Thoracic aorta (tissue), 2 donors: ENCODE measurements around the gene LGALS3BP. TPM values are rescaled to one million over a fixed set of nuclear protein-coding genes. Genes with fewer than 3 reads are reported as not detected.

Experiments used
- ATAC-seq: fragments of 150-250 bp; one replicate; pipeline ENCODE4 v1.8.0; 2017; ENCODE audit warnings: low read depth; ENCODE audit not compliant: insufficient number of reproducible peaks, low FRiP score
- DNase-seq: peaks from one replicate; pipeline ENCODE4 v3.0.0-alpha.2; 2020; ENCODE audit warnings: low spot score
- H3K27ac ChIP-seq, 2 donors: fragments of 200-600 bp; sonication (generic); 1 replicate in 1 of 2; 2 replicates in 1 of 2; pipeline ENCODE4 v1.5.1; 2016; ENCODE audit warnings: mild to moderate bottlenecking in 2 of 2, moderate library complexity in 2 of 2
- H3K27me3 ChIP-seq: fragments of 200-600 bp; sonication (generic); replicated peaks from 2 replicates; pipeline ENCODE4 v1.6.0; 2016; ENCODE audit warnings: mild to moderate bottlenecking; ENCODE audit not compliant: insufficient read depth
- H3K36me3 ChIP-seq: fragments of 200-600 bp; sonication (generic); one replicate; pipeline ENCODE4 v1.5.1; 2016
- H3K4me1 ChIP-seq, 2 donors: fragments of 200-600 bp; sonication (generic); 1 replicate in 1 of 2; 2 replicates in 1 of 2; pipeline versions ENCODE4 v1.5.1 to v1.6.0; 2016; ENCODE audit warnings: low read depth in 2 of 2, mild to moderate bottlenecking in 1 of 2; ENCODE audit not compliant: control insufficient read depth in 1 of 2
- H3K4me3 ChIP-seq: fragments of 200-600 bp; sonication (generic); 2 replicates; pipeline ENCODE4 v1.5.1; 2016; ENCODE audit warnings: mild to moderate bottlenecking
- H3K9me3 ChIP-seq: fragments of 200-600 bp; sonication (generic); 2 replicates; pipeline ENCODE4 v1.5.1; 2016
- CTCF ChIP-seq: fragments of 200-600 bp; sonication (generic); IDR thresholded peaks from one replicate; pipeline ENCODE4 v1.5.1; 2019; ENCODE audit warnings: antibody characterized with exemption
- total RNA-seq, 2 donors: library from RNA; depleted of rRNA; stranded (reverse); fragments of >200 nt; gene quantifications; one replicate each; pipeline versions ENCODE4 v1.1.0 to v1.2.3, GENCODE V29; 2016

The LGALS3BP gene
- total RNA-seq, 2 donors from 2014 or later = 205 to 308 TPM

- Histone ChIP-seq H3K27me3 (no peaks in the 10 kb centered on the region), H3K27ac (no peak overlapping the region), H3K4me3 (no peak overlapping the region), H3K36me3 (no peaks in the 10 kb centered on the region), H3K9me3 (no peaks in the 10 kb centered on the region), H3K4me1 (peaks cover 0 to 10% of the 10 kb centered on the region in 2 donors)
- ATAC-seq (no peak), DNase-seq (no peak)
- TF ChIP-seq CTCF = no peak
Measured at GRCh38 chr17:78967782-78968362, 11.9 kb downstream of the LGALS3BP start.

- ATAC-seq = no peak
- peaks cover 0 to 10% of the 10 kb centered on the region in 2 donors for H3K4me1 ChIP-seq
- no peak for TF ChIP-seq CTCF
- H3K27me3 ChIP-seq = no peaks in the 10 kb centered on the region
- H3K9me3 ChIP-seq = no peaks in the 10 kb centered on the region
- H3K27ac ChIP-seq = no peak overlapping the region
- no peak overlapping the region for H3K4me3 ChIP-seq
- no peak for DNase-seq
- no peaks in the 10 kb centered on the region for H3K36me3 ChIP-seq
Measured at GRCh38 chr17:78966910-78967600, 12.7 kb downstream of the LGALS3BP start.

GRCh38 chr17:78966123-78966813 is 13.5 kb downstream of the LGALS3BP start:
- peaks cover 0 to 6% of the 10 kb centered on the region in 2 donors for H3K4me1 ChIP-seq
- ATAC-seq = no peak
- no peak overlapping the region for H3K27ac ChIP-seq
- H3K9me3 ChIP-seq = no peaks in the 10 kb centered on the region
- TF ChIP-seq CTCF = no peak
- no peaks in the 10 kb centered on the region for H3K36me3 ChIP-seq
- no peak for DNase-seq
- H3K27me3 ChIP-seq = no peaks in the 10 kb centered on the region
- H3K4me3 ChIP-seq = no peak overlapping the region

- Histone ChIP-seq H3K27me3 (no peaks in the 10 kb centered on the region), H3K27ac (no peak overlapping the region), H3K4me3 (no peak overlapping the region)
Measured at GRCh38 chr17:78965491-78965924, 14.2 kb downstream of the LGALS3BP start.

More at GRCh38 chr17:78965491-78965924, 14.2 kb downstream of the LGALS3BP start:
- H3K9me3 ChIP-seq = no peaks in the 10 kb centered on the region
- H3K4me1 ChIP-seq = no peaks in the 10 kb centered on the region
- H3K36me3 ChIP-seq = no peaks in the 10 kb centered on the region
- DNase-seq = no peak
- TF ChIP-seq CTCF = no peak
- ATAC-seq = no peak
